A549 (cell line): ENCODE measurements around the gene MAPK12.

Experiments used
- CEBPB ChIP-seq, 2 experiments: fragments of >200 bp in 1 of 2; sonication (Bioruptor Twin) in 1 of 2; formaldehyde crosslinking in 1 of 2; IDR thresholded peaks; 2 replicates each; pipeline ENCODE4 v1.6.1; 2012 to 2016
- CTCF ChIP-seq: fragments of >200 bp; sonication (Bioruptor Twin); formaldehyde crosslinking; IDR thresholded peaks from 3 replicates; pipeline ENCODE4 v1.5.1; 2016
- E2F6 ChIP-seq: IDR thresholded peaks from 2 replicates; pipeline ENCODE4 v1.6.1; 2012; ENCODE audit warnings: low read depth, borderline replicate concordance
- ELK1 ChIP-seq: fragments of 150-350 bp; IDR thresholded peaks from 2 replicates; pipeline ENCODE4 v1.6.1; 2014; ENCODE audit warnings: low read depth, mild to moderate bottlenecking, low read length
- NR3C1 ChIP-seq: fragments of >200 bp; sonication (Bioruptor Twin); formaldehyde crosslinking; IDR thresholded peaks from 3 replicates; pipeline ENCODE4 v1.6.1; 2017
- POLR2A ChIP-seq: IDR thresholded peaks from 2 replicates; pipeline ENCODE4 v1.6.1; 2012; ENCODE audit warnings: mild to moderate bottlenecking, low read length
- RAD21 ChIP-seq, 2 experiments: fragments of >200 bp in 1 of 2; sonication (Bioruptor Twin) in 1 of 2; formaldehyde crosslinking in 1 of 2; IDR thresholded peaks in 1 of 2; conservative IDR thresholded peaks in 1 of 2; 2 replicates in 1 of 2; 3 replicates in 1 of 2; pipeline ENCODE4 v1.6.1; 2012 to 2018; ENCODE audit warnings: inconsistent platforms in 1 of 2
- RFX5 ChIP-seq: fragments of 450-650 bp; IDR thresholded peaks from 2 replicates; pipeline ENCODE4 v1.7.1; 2014; ENCODE audit warnings: antibody characterized with exemption, mild to moderate bottlenecking, moderate library complexity
- SREBF2 ChIP-seq: fragments of 450-650 bp; IDR thresholded peaks from 2 replicates; pipeline ENCODE4 v1.6.1; 2014; ENCODE audit warnings: mild to moderate bottlenecking, moderate library complexity
- ZFP36 ChIP-seq: fragments of 450-650 bp; IDR thresholded peaks from 2 replicates; pipeline ENCODE4 v1.6.1; 2014; ENCODE audit warnings: borderline replicate concordance; ENCODE audit not compliant: partially characterized antibody

GRCh38 chr22:50255099-50255498, 6.4 kb downstream of the MAPK12 start:
- no peak for TF ChIP-seq POLR2A
- no peak for TF ChIP-seq RFX5
- no peak for TF ChIP-seq CTCF
- no peak for TF ChIP-seq NR3C1
- TF ChIP-seq E2F6 = no peak
- TF ChIP-seq ELK1 = no peak
- no peak for TF ChIP-seq RAD21 (conservative IDR thresholded peaks at IDR 0.05 in 1 of 2, IDR thresholded peaks at IDR 0.05 in 1 of 2)
- no peak for TF ChIP-seq ZFP36
- no peak for TF ChIP-seq CEBPB (IDR thresholded peaks at IDR 0.05)
- no peak for TF ChIP-seq SREBF2
